Endothelial cell (in vitro differentiated cells): Measurements from ENCODE around the gene CACNA1B. TPM values are rescaled to one million over a fixed set of nuclear protein-coding genes. Genes with fewer than 3 reads are reported as not detected.

ENCODE experiments used
- DNase-seq: peaks from one replicate; pipeline ENCODE4 v3.0.0; 2021; ENCODE audit warnings: low spot score
- H3K27ac Mint-ChIP-seq: one replicate; pipeline ENCODE4 v1.8.0; 2021; ENCODE audit warnings: mixed read lengths, inconsistent platforms; ENCODE audit not compliant: unreplicated experiment
- H3K27me3 Mint-ChIP-seq: one replicate; pipeline ENCODE4 v1.8.0; 2021; ENCODE audit warnings: mild to moderate bottlenecking, moderate library complexity, mixed read lengths, inconsistent platforms; ENCODE audit not compliant: unreplicated experiment
- H3K36me3 Mint-ChIP-seq: one replicate; pipeline ENCODE4 v1.8.0; 2021; ENCODE audit warnings: mild to moderate bottlenecking, low read depth, mixed read lengths, inconsistent platforms; ENCODE audit not compliant: unreplicated experiment
- H3K4me1 Mint-ChIP-seq: one replicate; pipeline ENCODE4 v1.8.0; 2021; ENCODE audit warnings: mild to moderate bottlenecking, mixed read lengths, inconsistent platforms; ENCODE audit not compliant: unreplicated experiment
- H3K4me3 Mint-ChIP-seq: one replicate; pipeline ENCODE4 v1.8.0; 2021; ENCODE audit warnings: mild to moderate bottlenecking, mixed read lengths, inconsistent platforms; ENCODE audit not compliant: unreplicated experiment
- H3K9me3 Mint-ChIP-seq: one replicate; pipeline ENCODE4 v1.8.0; 2021; ENCODE audit warnings: mixed read lengths, inconsistent platforms; ENCODE audit not compliant: unreplicated experiment
- total RNA-seq: library from RNA; stranded (reverse); fragmentation: NEBNext Ultra II Directional; extraction: Animal tissue kit (Norgen Biotek cat#: 25700); gene quantifications from one replicate; pipeline ENCODE4 v1.2.1, GENCODE V29; 2021; ENCODE audit not compliant: unreplicated experiment
- TF ChIP-seq, protein P1 (sequence below): fragments of 200-600 bp; sonication (generic); IDR thresholded peaks from one replicate; pipeline ENCODE4 v1.5.0; 2021; ENCODE audit warnings: antibody characterized with exemption; ENCODE audit not compliant: unreplicated experiment

The CACNA1B gene
- total RNA-seq, 1 donor from 2014 or later, result 2.0 TPM

DNA sequence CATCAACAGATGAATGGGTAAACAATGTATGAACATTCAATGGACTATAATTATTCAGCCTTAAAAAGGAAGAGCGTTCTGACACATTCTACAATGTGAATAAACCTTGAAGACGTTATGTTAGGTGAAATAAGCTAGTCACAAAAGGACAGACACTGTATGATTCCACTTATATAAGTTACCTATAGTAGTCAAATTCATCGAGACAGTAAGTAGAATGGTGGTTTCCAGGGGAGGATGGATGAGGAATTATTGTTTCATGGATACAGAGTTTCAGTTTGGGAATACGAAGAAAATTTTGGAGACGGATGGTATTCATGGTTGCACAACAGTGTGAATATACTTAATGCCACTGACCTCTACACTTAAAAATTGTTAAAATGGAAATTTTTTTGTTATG is 216.4 kb downstream of the CACNA1B start:
- no peaks in the 10 kb centered on the region for H3K9me3 Mint-ChIP-seq

DNA sequence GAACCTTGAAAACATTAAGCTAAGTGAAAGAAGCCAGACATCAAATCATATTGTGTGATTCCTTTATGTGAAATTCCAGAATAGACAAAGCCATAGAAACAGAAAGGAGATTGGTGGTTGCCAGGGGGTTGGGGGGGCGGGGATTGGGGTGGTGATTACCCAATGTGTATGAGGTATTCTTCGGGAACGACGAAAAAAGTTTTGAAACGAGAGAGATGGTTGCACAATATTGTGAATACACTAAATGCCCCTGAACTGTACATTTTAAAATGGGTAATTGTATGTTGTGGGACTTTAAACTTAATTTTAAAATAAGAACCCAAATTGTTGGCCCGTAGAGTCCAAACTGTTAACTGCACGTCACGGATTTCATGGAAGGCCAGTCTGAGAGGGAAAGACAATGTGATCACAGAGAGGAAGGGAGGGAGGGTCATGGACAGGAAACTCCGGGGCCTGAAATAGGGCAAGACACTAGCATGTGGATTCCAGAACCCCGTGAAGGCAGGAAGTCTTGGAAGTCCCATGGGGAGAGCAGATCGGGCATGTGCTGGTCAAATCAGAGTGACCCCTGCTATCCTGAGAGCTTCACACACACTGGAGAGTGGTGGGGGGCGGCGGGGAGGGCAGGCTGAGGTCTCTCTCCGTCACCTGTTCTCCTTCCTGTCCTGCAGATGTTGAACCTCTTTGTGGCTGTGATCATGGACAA is 218.4 kb downstream of the CACNA1B start:
- no peak for DNase-seq
- H3K4me3 Mint-ChIP-seq, result no peak overlapping the region
- peaks cover 8% of the 10 kb centered on the region for H3K4me1 Mint-ChIP-seq
- TF ChIP-seq, protein P1, sequence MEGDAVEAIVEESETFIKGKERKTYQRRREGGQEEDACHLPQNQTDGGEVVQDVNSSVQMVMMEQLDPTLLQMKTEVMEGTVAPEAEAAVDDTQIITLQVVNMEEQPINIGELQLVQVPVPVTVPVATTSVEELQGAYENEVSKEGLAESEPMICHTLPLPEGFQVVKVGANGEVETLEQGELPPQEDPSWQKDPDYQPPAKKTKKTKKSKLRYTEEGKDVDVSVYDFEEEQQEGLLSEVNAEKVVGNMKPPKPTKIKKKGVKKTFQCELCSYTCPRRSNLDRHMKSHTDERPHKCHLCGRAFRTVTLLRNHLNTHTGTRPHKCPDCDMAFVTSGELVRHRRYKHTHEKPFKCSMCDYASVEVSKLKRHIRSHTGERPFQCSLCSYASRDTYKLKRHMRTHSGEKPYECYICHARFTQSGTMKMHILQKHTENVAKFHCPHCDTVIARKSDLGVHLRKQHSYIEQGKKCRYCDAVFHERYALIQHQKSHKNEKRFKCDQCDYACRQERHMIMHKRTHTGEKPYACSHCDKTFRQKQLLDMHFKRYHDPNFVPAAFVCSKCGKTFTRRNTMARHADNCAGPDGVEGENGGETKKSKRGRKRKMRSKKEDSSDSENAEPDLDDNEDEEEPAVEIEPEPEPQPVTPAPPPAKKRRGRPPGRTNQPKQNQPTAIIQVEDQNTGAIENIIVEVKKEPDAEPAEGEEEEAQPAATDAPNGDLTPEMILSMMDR, result no peak
- H3K27me3 Mint-ChIP-seq, result peaks cover 10% of the 10 kb centered on the region
- H3K27ac Mint-ChIP-seq, result no peak overlapping the region
- H3K36me3 Mint-ChIP-seq, result peaks cover 11% of the 10 kb centered on the region
- H3K9me3 Mint-ChIP-seq, result no peaks in the 10 kb centered on the region

More for the DNA sequence above, 216.4 kb downstream of the CACNA1B start:
- Mint-ChIP-seq H3K4me3 (no peak overlapping the region), H3K27me3 (peaks cover 5% of the 10 kb centered on the region), H3K27ac (no peak overlapping the region), H3K36me3 (peaks cover 8% of the 10 kb centered on the region), H3K4me1 (peaks cover 5% of the 10 kb centered on the region)
- DNase-seq, result no peak
- TF ChIP-seq, protein P1, result no peak

DNA sequence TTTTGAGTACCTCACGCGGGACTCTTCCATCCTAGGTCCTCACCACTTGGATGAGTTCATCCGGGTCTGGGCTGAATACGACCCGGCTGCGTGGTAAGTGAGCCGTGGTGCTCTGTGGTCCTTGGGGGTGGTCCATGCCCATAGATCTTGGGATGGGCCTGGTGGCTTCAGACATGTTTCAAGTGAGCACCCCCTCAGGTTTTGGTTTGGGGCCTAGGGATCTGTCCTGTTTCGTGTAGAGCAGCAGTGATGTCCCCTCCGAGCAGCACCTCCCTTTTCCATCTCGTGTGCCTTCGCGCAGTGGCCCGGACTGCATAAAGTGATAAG is 218.9 kb downstream of the CACNA1B start:
- Mint-ChIP-seq H3K36me3 (peaks cover 11% of the 10 kb centered on the region), H3K4me1 (peaks cover 8% of the 10 kb centered on the region), H3K4me3 (no peak overlapping the region), H3K27ac (no peak overlapping the region), H3K27me3 (peaks cover 8% of the 10 kb centered on the region), H3K9me3 (no peaks in the 10 kb centered on the region)
- DNase-seq, result no peak
- TF ChIP-seq, protein P1, result no peak

DNA sequence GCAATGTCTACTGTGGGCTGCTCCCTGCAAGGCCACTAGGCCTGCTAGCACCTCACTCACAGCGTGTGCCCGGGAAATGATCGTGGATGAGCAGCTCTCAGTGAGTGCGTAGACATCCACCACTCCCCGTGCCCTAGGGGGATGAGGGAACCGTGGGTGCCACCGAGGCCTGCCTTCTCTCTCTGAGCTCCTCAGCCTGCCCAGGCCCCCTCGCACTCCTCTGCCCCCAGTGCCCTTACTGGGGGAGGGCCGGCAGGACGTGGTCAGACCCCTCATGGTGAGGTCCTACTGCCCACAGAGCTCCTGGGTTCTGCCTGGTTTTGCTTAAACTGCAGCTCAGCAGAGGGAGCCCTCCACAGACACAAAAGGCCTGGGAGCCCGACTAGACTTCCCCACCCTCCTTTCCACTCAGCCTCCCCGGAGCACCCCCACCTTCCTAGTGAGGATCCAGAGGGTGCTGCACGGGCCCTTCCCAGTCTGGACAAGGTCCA is 220.0 kb downstream of the CACNA1B start:
- TF ChIP-seq, protein P1, result no peak
- Mint-ChIP-seq H3K36me3 (peaks cover 10% of the 10 kb centered on the region), H3K27ac (no peak overlapping the region), H3K4me1 (peaks cover 8% of the 10 kb centered on the region), H3K4me3 (no peak overlapping the region), H3K27me3 (peaks cover 8% of the 10 kb centered on the region), H3K9me3 (no peaks in the 10 kb centered on the region)
- no peak for DNase-seq

DNA sequence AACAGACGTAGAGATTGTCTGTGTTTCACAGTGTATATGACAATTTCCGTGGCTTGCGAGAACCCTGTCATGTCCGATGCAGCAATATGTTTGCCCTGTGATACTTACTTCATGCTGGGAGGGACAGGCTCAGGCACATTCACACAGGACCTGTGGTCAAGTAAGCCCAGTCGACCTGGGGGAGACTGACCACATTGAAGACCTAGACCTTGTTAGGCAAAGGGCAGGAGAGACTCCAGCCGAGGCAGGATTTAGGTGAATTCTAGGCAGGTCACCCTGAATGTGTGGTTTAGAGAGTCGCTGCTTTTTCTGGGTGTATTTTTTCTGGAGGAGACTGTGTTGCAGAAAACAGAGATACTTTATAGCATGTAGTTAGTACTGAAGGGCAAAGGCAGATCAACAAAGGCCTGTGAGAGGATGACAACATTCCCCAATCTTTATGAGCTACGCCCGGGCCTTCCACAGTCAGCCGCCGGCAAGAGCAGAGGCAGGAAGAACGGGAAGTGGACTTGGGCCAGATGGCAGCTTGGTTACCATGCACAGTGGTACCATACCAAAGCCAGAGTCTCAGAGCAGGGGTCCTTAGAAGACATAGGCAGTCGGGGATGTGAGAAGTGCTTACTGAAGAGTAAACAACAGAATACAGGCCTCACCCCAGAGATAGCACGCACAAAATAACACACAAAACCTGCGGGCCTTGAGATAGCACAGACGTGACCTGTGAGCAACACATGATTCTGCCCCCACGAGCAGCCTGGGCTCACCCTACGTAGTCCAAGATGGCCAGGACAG is 220.7 kb downstream of the CACNA1B start:
- peaks cover 8% of the 10 kb centered on the region for H3K4me1 Mint-ChIP-seq
- H3K27me3 Mint-ChIP-seq, result peaks cover 8% of the 10 kb centered on the region
- TF ChIP-seq, protein P1, result no peak
- H3K27ac Mint-ChIP-seq, result peak overlapping the region; percentile 72
- H3K36me3 Mint-ChIP-seq, result peaks cover 10% of the 10 kb centered on the region
- no peak overlapping the region for H3K4me3 Mint-ChIP-seq
- DNase-seq, result no peak
- H3K9me3 Mint-ChIP-seq, result no peaks in the 10 kb centered on the region
